ENCODE measurements around the gene ZSWIM1. TPM values are rescaled to one million over a fixed set of nuclear protein-coding genes. Genes with fewer than 3 reads are reported as not detected.

ZSWIM1 gene
- total RNA-seq, 1 experiment from 2014 or later = 13.0 TPM

GRCh38 chr20:45883100-45883469 lies 2.1 kb downstream of the ZSWIM1 start:
- Histone ChIP-seq H3K27ac (ENCODE audit: low read depth, low read length) (no peak overlapping the region), H4K20me1 (ENCODE audit: insufficient read depth) (no peaks in the 10 kb centered on the region), H3K9ac (ENCODE audit: low read length) (no peak overlapping the region), H3K36me3 (ENCODE audit: control insufficient read depth in 1 of 2, insufficient read depth in 2 of 2, low read length in 2 of 2) (peaks cover 8 to 18% of the 10 kb centered on the region in 2 experiments; a peak in 2 of 4 replicates), H3K27me3 (ENCODE audit: insufficient read depth, low read length) (no peaks in the 10 kb centered on the region), H3K79me2 (ENCODE audit: insufficient read depth, low read length) (peaks cover 19% of the 10 kb centered on the region), H3K9me2 (ENCODE audit: insufficient read depth) (no peaks in the 10 kb centered on the region), H3K4me1 (ENCODE audit: control insufficient read depth in 1 of 2, insufficient read depth in 2 of 2, low read length in 2 of 2) (peaks cover 16 to 27% of the 10 kb centered on the region in 2 experiments), H2AFZ (ENCODE audit: low read depth, low read length, poor library complexity, severe bottlenecking) (no peak overlapping the region), H3K9me3 (ENCODE audit: control insufficient read depth in 1 of 2, insufficient read depth in 1 of 2, low read depth in 1 of 2, low read length in 2 of 2) (no peaks in the 10 kb centered on the region), H3K4me2 (ENCODE audit: low read length) (no peak overlapping the region), H3K4me3 (replicated peaks in 1 of 2; ENCODE audit: low read depth in 1 of 2, low read length in 2 of 2) (no peak overlapping the region)
- POLR2A ChIA-PET = no interaction called here
- TF ChIP-seq YY1 (IDR thresholded peaks at IDR 0.05; ENCODE audit: extremely low read depth, insufficient replicate concordance, low read depth, low read length) (no peak), JUND (IDR thresholded peaks at IDR 0.05) (no peak), ZNF274 (IDR thresholded peaks at IDR 0.05; ENCODE audit: low read depth, low read length) (no peak), FOSL1 (IDR thresholded peaks at IDR 0.05; ENCODE audit: low read depth) (no peak), EZH2 (IDR thresholded peaks at IDR 0.05) (no peak), EGR1 (IDR thresholded peaks at IDR 0.05; ENCODE audit: low read depth) (no peak), SRF (IDR thresholded peaks at IDR 0.05; ENCODE audit: low read depth) (no peak), POLR2A (IDR thresholded peaks at IDR 0.05; ENCODE audit: borderline replicate concordance, extremely low read depth, insufficient read depth, insufficient read length) (no peak), EZH2phosphoT487 (IDR thresholded peaks at IDR 0.05; ENCODE audit: borderline replicate concordance) (no peak), CEBPB (IDR thresholded peaks at IDR 0.05; ENCODE audit: low read depth) (no peak), CTCF (IDR thresholded peaks at IDR 0.05 in 2 of 3, conservative IDR thresholded peaks at IDR 0.05 in 1 of 3; ENCODE audit: borderline replicate concordance in 1 of 3, insufficient read depth in 1 of 3, low read depth in 2 of 3, low read length in 2 of 3) (no peak), TCF7L2 (IDR thresholded peaks at IDR 0.05; ENCODE audit: borderline replicate concordance, extremely low read depth, insufficient read depth, insufficient read length) (no peak), RAD21 (IDR thresholded peaks at IDR 0.05; ENCODE audit: low read depth) (no peak), CBX3 (IDR thresholded peaks at IDR 0.05; ENCODE audit: low read depth) (no peak)
- TF ChIP-seq, protein P1, sequence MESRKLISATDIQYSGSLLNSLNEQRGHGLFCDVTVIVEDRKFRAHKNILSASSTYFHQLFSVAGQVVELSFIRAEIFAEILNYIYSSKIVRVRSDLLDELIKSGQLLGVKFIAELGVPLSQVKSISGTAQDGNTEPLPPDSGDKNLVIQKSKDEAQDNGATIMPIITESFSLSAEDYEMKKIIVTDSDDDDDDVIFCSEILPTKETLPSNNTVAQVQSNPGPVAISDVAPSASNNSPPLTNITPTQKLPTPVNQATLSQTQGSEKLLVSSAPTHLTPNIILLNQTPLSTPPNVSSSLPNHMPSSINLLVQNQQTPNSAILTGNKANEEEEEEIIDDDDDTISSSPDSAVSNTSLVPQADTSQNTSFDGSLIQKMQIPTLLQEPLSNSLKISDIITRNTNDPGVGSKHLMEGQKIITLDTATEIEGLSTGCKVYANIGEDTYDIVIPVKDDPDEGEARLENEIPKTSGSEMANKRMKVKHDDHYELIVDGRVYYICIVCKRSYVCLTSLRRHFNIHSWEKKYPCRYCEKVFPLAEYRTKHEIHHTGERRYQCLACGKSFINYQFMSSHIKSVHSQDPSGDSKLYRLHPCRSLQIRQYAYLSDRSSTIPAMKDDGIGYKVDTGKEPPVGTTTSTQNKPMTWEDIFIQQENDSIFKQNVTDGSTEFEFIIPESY (IDR thresholded peaks at IDR 0.05; ENCODE audit: extremely low read depth, insufficient replicate concordance, low read length) = no peak
- TF ChIP-seq, protein P2, sequence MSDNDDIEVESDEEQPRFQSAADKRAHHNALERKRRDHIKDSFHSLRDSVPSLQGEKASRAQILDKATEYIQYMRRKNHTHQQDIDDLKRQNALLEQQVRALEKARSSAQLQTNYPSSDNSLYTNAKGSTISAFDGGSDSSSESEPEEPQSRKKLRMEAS (IDR thresholded peaks at IDR 0.05) = no peak
- intact Hi-C loops (cut with micrococcal nuclease) = no loop called here
- no peak for DNase-seq (ENCODE audit: low read depth, low spot score)
- ATAC-seq = no peak
- RAD21 ChIA-PET (ENCODE audit: low non-redundant PET in 1 of 2, low total read pairs in 2 of 2, uncharacterized antibody in 2 of 2, unreplicated experiment in 2 of 2) = no interaction called here
- CTCF ChIA-PET = no interaction called here
- no TSS peak for BruUV-seq (replicated peaks)

Data from HCT116 (cell line).